GM18861 (cell line): ENCODE data around the gene GATD1.

Experiments used
- ATAC-seq: cut with Tn5 transposase; IDR thresholded peaks from one replicate; pipeline ENCODE4 v1.9.1; 2021; ENCODE audit not compliant: unreplicated experiment

GATD1 gene

GRCh38 chr11:796565-797295 lies 19.4 kb upstream of the GATD1 start:
- no peak for ATAC-seq

GRCh38 chr11:795634-796564 lies 18.6 kb upstream of the GATD1 start:
- ATAC-seq = no peak

GRCh38 chr11:794766-795633 lies 17.7 kb upstream of the GATD1 start:
- no peak for ATAC-seq

GRCh38 chr11:794013-794765 lies 16.9 kb upstream of the GATD1 start:
- no peak for ATAC-seq

GRCh38 chr11:793556-793955 lies 16.3 kb upstream of the GATD1 start:
- no peak for ATAC-seq

GRCh38 chr11:792873-793272 lies 15.6 kb upstream of the GATD1 start:
- no peak for ATAC-seq

GRCh38 chr11:792535-792821 lies 15.2 kb upstream of the GATD1 start:
- ATAC-seq = no peak

- no peak for ATAC-seq
Observed at GRCh38 chr11:791658-792534, 14.6 kb upstream of the GATD1 start.

- no peak for ATAC-seq
Observed at GRCh38 chr11:790721-791564, 13.7 kb upstream of the GATD1 start.

- ATAC-seq = no peak
Observed at GRCh38 chr11:789943-790342, 12.7 kb upstream of the GATD1 start, which contains the start of gene CEND1. TSS of gene CEND1 (minus strand) at chr11:790090. CDS start at chr11:788576, 1,514 bp downstream.

- no peak for ATAC-seq
Observed at GRCh38 chr11:788953-789940, 12.0 kb upstream of the GATD1 start.

GRCh38 chr11:788009-788640 lies 10.8 kb upstream of the GATD1 start:
- ATAC-seq = no peak

GRCh38 chr11:787084-787675 lies 9.9 kb upstream of the GATD1 start:
- no peak for ATAC-seq

- no peak for ATAC-seq
Observed at GRCh38 chr11:786235-787083, 9.2 kb upstream of the GATD1 start.

- ATAC-seq = no peak
Observed at GRCh38 chr11:783581-784015, 6.3 kb upstream of the GATD1 start.
